G401.6 (cell line): Measurements from ENCODE around the gene APIP.
"Not testable (repeated sequence)": the region's sequence is repeated elsewhere in the genome, so short reads cannot be mapped to it uniquely, and the experiment has no call there.

ENCODE experiments used
- FAIRE-seq: peaks from 2 replicates; lab custom pipeline; 2012; peaks lifted over from hg19 to GRCh38; lab: Jason Lieb, UNC

Gene APIP

GRCh38 chr11:34926101-34926830, 10.1 kb upstream of the APIP start:
- peak; percentile 94 for FAIRE-seq

- FAIRE-seq, result no peak
Measured at GRCh38 chr11:34924714-34925113, 8.5 kb upstream of the APIP start.

DNA sequence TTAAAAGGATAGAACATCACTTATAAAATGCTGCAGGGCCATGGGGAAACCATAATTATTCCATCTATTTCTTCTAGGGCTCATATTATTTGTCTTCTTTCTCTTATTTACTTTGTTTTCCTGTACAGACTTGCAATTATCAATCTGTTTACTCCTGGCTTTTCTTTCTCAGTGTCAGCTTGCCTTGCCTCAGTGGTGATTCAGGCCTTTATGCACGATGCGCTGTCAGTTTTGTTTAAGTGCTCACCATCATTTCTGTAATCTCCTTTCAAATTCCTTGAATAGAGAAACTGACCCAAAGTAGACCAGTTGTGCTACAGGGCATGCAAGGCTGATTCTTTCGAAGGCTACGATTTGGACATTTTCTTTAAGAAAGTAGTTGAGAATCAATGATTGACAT, 5.0 kb upstream of the APIP start:
- FAIRE-seq, result no peak

DNA sequence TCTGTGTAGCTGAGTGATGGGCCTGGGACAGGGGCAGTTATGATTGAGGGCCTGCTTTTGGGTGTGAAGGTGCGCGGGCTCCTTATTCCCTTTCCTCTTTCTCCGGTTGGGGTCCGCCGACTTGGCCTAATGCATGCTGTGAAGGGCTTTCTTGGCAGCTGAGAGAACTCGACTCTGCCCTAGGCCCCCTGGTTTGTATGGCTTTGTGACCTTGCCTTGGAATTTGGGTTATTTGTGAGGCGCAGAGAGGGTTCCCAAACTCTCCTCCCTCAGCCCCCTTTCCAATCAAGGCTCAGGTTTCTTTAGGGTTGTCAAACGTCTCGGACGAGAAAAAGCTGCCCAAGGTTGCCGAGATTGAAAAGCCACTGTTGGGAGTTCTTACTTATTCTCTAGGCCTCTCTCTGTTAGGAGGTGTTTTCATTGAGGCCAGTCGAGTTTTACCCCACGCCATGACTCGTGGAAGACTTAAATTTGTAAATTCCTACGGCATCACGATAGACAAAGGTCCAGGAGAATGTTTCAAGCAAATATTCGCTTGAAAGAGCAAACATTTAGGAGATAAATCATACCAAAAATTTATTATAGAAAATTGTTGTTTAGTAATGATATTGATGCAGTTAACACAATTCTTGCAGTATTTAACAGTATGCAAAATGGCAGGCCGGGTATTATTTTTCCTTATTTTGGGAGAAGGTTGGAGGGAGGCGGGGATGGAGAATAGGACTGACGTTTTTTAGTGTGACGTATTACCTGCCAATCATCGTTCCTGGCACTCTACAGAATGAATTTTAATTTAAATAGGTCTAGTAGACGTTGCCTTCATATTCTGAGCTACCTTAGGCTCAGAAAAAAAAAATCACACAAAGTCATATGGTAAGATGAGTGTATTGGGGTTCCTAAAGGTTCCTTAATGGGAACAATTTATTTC, 928 bp upstream of the APIP start:
- FAIRE-seq, result no peak

- no peak for FAIRE-seq
Measured at GRCh38 chr11:34915136-34916014, 804 bp downstream of the APIP start.

DNA sequence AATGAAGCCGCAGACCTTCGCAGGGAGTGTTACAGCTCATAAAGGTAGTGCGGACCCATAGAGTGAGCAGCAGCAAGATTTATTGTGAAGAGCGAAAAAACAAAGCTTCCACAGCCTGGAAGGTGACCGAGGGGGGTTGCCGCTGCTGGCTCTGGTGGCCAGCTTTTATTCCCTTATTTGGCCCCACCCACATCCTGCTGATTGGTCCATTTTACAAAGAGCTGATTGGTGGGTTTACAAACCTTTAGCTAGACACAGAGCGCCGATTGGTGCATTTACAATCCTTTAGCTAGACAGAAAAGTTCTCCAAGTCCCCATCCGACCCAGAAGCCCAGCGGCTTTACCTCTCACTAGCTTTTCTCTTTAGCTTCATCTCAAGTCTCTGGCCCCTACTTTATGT, 2.6 kb downstream of the APIP start:
- FAIRE-seq, result not testable (repeated sequence)

DNA sequence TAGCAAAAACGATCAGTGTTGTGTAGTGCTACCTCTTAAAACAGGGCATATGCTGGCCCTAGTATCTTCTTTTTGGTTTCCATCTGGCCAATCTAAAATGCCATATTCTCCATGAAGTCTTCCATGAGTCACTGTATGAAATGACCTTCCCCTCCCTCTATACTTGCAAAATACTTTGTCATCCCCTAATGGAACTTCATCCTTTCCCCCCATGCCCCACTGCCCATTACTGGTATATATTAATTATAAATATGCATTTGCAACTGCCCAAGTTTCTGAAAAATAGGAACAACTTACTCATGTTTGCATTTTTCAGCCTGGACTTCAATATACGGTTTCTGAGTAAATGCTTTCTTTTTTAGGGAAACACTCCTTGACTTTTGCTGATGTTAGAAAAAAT, 4.5 kb downstream of the APIP start:
- no peak for FAIRE-seq

DNA sequence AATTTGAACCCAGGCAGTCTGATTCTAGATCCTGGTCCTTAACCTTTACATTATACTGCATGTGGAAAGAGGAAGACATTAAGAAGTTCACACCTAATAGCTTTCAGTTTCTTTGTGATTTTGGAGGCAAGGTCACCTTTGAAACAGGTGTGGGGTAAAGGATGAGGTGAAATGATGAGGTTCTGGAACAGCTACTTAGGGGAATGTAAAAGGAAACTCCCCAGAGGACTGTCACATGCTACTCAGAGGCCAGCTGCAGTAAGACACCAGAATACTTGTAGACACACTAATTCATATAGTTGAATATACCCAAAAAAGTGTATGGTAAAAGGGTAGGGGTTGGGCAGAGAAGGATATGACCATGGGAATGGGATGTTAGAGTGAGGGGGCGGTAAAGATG, 5.4 kb downstream of the APIP start:
- FAIRE-seq, result no peak

GRCh38 chr11:34909955-34910354, 6.2 kb downstream of the APIP start:
- FAIRE-seq, result no peak

DNA sequence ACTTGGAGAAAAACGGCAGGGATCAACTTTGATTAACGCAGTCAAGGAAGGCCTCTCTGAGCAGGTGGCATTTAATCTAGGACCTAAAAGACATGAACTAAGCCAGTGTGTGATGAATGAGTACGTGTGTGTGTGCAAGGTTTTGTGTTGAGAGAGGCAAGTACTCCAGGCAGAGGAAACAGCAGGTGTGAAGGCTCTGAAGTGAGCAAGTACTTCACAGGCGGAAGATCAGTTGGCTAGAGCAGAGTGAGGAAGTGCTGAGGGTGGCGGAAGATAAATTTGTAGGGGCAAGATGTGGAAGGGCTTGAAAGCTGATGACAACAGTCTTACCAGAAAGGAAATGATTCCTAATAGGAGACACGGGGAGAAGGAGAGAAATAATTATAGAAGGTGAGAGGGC, 6.8 kb downstream of the APIP start:
- no peak for FAIRE-seq

DNA sequence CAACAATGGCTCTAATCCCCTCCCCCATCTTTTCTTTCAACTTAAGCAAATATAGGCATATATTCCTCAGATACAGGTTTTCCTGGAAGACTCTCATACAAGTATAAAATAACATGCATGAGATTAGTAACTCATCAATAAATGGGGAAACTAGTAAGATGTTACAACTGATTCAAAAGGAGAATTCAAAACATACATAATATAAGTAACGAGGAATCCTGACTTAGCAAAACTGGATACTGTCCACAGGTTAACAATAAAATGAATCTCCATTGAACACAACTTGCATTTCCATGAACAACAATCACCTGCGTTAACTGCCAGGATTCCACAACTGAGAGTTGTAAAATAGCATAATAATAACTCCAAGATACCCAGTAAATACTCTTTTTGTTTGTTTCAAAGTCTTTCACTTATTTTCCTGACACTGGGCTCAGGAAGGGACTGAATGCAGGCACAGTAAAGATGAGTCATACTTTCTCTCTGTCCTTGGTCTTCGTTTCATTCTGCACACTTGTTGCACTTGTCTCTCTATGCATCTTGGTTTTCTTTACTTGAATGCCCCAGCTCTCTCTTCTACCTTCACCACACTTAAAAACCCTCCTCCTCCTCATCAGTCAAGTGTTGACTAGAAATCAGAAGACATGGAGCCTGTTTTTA, 8.1 kb downstream of the APIP start:
- FAIRE-seq, result no peak

DNA sequence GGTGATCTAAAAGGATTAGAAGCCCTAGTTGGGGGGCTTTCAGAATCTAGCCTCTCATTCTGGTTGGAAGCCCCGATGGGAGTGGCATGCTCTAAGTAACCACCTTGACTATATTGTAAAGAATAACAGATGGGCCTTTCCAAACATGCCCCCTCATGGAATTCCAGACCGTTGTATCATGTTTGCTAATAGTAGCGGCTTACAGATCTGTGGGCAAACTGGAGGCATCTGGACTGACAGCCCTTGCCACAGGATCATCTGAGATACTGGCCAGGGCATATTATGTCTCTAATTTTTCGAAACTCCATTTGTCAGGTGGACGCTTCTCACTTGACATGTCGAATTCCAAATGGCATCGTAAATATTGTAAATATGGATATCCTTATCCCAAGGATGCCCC, 10.5 kb downstream of the APIP start:
- FAIRE-seq, result no peak

DNA sequence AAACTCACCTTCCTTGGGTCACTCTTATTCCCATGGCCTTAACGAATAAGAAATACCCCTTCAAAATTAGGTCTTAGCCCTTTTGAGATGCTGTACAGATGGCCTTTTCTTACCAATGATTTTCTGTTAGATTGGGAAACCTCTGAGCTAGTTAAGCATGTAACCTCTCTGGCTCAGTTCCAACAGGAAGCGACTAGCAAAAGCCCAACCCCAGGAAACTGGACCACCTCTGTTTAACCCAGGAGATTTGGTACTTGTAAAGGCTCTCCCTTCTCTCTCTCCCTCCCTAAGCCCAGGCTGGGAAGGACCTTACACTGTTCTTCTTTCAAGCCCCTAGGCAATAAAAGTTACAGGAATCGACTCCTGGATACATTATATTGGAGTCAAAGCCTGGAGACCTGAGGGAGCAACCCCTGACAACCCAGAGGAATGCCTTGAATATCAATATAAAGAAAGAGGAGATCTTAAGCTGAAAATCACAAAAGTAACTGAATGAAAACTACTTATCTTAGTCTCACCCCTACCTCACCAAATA, 11.7 kb downstream of the APIP start:
- FAIRE-seq, result no peak

DNA sequence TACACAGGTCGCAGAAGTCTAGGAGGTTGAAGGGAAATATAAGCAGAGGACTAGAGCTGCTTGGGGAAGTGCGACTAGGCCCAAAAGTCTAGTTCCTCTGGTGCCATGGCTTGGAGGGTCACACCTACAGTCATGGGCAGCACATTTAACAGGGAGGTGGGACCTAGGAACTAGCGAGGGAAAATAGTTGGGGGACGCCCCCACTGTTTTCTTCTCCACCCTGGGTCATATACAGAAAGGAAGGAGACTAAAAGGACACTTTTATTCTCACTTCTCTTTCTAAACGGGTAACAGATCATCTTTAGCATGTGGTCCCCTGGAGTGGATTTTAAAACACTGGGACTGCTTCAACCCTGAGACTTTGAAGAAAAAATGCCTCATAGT, 16.6 kb downstream of the APIP start:
- no peak for FAIRE-seq

- FAIRE-seq, result no peak
Measured at GRCh38 chr11:34898474-34898873, 17.7 kb downstream of the APIP start.

GRCh38 chr11:34897171-34897870, 18.9 kb downstream of the APIP start:
- FAIRE-seq, result no peak

DNA sequence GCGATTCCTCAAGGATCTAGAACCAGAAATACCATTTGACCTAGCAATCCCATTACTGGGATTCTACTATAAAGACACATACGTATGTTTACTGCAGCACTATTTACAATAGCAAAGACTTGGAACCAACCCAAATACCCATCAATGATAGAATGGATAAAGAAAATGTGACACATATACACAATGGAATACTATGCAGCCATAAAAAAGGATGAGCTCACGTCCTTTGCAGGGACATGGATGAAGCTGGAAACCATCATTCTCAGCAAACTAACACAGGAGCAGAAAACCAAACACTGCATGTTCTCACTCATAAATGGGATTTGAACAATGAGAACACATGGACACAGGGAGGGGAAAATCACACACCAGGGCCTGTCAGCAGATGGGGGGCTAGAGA, 20.0 kb downstream of the APIP start:
- not testable (repeated sequence) for FAIRE-seq

DNA sequence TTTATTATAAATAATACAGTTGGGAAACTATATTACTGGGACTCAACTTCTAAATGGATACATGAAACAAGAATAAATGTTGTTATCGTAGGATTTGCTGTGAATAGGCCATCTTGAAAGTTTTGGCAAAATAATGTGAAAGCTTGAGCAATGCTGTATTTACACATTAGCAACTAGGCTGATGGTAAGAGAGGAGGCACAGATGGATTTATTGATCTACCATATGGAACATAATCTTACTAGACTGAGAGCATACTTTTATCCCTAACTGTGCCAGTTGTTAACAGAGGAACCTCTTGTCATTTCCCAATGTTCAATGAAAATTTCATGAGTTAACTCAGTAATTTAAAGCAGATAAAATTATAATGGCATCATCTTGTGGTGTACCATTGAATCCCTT, 22.8 kb downstream of the APIP start:
- no peak for FAIRE-seq

GRCh38 chr11:34891611-34892010, 24.6 kb downstream of the APIP start:
- no peak for FAIRE-seq

DNA sequence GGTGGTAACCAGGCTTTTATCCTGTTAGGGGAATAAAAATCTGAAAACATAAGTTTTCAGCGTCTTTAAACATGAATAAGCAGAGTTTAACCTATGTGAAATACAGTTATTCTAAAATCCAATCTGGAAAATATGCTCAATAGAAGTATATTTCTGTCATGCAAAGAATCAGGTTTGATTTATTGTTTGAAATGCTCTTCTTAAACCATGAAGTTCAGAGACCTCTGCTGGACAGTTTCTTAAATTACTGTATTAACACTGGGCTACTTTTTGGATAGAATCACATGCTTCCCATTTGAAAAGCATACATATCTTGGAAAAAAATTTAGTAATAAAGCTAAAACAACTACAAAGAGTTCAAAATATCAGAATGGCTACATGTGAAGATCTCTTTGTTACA, 25.4 kb downstream of the APIP start:
- peak; percentile 27 for FAIRE-seq

- no peak for FAIRE-seq
Measured at GRCh38 chr11:34890089-34890488, 26.1 kb downstream of the APIP start.
